ENCODE results near the gene OR5D18. TPM values are rescaled to one million over a fixed set of nuclear protein-coding genes. Genes with fewer than 3 reads are reported as not detected.

The OR5D18 gene
- not detected for total RNA-seq

DNA sequence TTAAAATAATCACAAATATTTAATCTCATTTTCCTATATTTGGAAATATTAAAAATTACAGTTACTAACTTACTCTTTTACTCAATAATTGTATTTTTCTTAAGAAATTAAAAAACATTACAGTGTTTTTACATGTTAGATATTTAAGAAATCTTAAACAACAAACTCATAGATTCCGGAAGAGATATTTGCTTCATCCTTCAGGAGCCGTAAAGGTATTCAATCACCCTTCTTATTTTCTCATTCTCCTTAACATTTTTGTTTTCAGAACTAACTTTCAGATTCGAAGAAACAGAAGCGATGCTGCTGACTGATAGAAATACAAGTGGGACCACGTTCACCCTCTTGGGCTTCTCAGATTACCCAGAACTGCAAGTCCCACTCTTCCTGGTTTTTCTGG, at the start of gene OR5D18:
Gene OR5D18, plus strand, starts transcription at position 301 of the 400 bp plus-strand sequence. Its CDS starts 0 bp downstream, at position 301.
- no peaks in the 10 kb centered on the region for H3K27me3 ChIP-seq
- TF ChIP-seq, protein P1, sequence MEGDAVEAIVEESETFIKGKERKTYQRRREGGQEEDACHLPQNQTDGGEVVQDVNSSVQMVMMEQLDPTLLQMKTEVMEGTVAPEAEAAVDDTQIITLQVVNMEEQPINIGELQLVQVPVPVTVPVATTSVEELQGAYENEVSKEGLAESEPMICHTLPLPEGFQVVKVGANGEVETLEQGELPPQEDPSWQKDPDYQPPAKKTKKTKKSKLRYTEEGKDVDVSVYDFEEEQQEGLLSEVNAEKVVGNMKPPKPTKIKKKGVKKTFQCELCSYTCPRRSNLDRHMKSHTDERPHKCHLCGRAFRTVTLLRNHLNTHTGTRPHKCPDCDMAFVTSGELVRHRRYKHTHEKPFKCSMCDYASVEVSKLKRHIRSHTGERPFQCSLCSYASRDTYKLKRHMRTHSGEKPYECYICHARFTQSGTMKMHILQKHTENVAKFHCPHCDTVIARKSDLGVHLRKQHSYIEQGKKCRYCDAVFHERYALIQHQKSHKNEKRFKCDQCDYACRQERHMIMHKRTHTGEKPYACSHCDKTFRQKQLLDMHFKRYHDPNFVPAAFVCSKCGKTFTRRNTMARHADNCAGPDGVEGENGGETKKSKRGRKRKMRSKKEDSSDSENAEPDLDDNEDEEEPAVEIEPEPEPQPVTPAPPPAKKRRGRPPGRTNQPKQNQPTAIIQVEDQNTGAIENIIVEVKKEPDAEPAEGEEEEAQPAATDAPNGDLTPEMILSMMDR (IDR thresholded peaks at IDR 0.05) = no peak
- TF ChIP-seq POLR2A (IDR thresholded peaks at IDR 0.05) = no peak
- TF ChIP-seq POLR2AphosphoS5 (IDR thresholded peaks at IDR 0.05) = no peak
- no peak within 1 kb of the TSS for H3K4me3 ChIP-seq
- no peaks in the 10 kb centered on the region for H3K4me1 ChIP-seq
- H3K36me3 ChIP-seq = no peaks in the 10 kb centered on the region
- H3K9me3 ChIP-seq = peaks cover 0 to 5% of the 10 kb centered on the region in 2 donors
- intact Hi-C loops (cut with DNase I; ENCODE audit: low total_unique reads) = no loop called here
- H3K27ac ChIP-seq = no peak within 1 kb of the TSS
- no peak for DNase-seq (ENCODE audit: low spot score in 2 of 2)

DNA sequence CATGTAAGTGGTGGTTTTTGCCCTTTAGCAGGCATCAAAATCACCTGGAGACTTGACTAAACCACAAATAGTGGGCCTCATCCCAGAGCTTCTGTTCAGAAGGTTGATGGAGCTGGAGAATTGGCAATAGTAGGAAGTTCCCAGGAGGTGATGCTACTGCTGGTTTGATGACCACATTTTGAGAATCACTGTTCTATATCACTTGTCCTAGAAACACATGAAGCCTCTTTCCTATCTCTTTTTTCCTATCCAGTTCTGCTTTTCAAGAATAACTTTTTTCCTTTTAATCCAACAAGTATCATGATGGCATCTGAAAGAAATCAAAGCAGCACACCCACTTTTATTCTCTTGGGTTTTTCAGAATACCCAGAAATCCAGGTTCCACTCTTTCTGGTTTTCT, 46.3 kb upstream of the OR5D18 start, which contains the start of gene OR5D13:
Gene OR5D13, plus strand, starts transcription at position 301 of the 400 bp plus-strand sequence. Its CDS starts 0 bp downstream, at position 301.
- no peak within 1 kb of the TSS for H3K27ac ChIP-seq
- no peak for TF ChIP-seq POLR2AphosphoS5 (IDR thresholded peaks at IDR 0.05)
- no peak for TF ChIP-seq POLR2A (IDR thresholded peaks at IDR 0.05)
- TF ChIP-seq, protein P1 (IDR thresholded peaks at IDR 0.05) = no peak
- H3K4me3 ChIP-seq = no peak within 1 kb of the TSS
- H3K36me3 ChIP-seq = no peaks in the 10 kb centered on the region
- DNase-seq (ENCODE audit: low spot score in 2 of 2) = no peak
- no peaks in the 10 kb centered on the region for H3K27me3 ChIP-seq
- H3K9me3 ChIP-seq = no peaks in the 10 kb centered on the region
- H3K4me1 ChIP-seq = no peaks in the 10 kb centered on the region
- intact Hi-C loops (cut with DNase I; ENCODE audit: low total_unique reads) = no loop called here

DNA sequence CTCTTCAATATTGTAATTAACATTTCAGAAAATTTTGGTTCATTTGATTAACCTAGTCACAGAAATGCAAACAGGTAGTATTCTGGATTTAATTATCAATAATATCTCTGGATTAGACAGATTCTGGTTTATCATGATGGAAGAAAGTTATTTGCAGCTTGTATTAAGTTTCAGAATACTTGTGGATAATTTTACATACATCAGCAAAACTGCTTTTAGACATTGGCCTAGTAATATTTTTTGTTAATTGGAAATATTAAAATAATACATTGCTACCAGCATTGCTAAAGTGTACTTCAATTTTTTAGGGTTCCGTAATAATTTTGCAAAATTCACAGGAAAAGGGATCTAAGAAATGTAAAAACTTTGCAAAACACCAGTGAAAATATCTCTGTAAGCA, 27.8 kb upstream of the OR5D18 start:
- H3K36me3 ChIP-seq = no peaks in the 10 kb centered on the region
- intact Hi-C loops (cut with DNase I; ENCODE audit: low total_unique reads) = no loop called here
- no peaks in the 10 kb centered on the region for H3K9me3 ChIP-seq
- H3K4me1 ChIP-seq = no peaks in the 10 kb centered on the region
- H3K27ac ChIP-seq = no peak overlapping the region
- H3K4me3 ChIP-seq = no peak overlapping the region
- DNase-seq (ENCODE audit: low spot score in 2 of 2) = no peak
- H3K27me3 ChIP-seq = no peaks in the 10 kb centered on the region
- TF ChIP-seq, protein P1 (IDR thresholded peaks at IDR 0.05) = no peak
- TF ChIP-seq POLR2AphosphoS5 (IDR thresholded peaks at IDR 0.05) = no peak
- no peak for TF ChIP-seq POLR2A (IDR thresholded peaks at IDR 0.05)

DNA sequence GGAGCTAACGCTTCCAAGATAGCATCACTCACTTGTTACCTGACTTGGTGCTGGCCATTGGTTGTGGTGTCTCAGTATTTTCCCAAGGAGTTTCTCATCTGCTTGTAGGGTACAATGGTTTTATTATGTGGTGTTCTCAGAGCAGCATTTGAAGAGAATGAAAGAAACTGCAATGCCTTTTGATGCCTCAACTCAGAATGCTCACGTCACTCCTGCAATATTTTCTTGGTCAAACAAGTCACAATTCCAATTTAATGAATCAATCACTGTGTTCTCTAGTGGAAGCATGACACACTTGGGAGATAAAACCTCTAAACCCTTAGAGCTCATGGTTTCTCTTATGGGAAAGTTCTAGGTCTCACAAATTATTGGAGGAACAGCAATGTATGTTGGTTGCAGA, 26.1 kb upstream of the OR5D18 start:
- no peaks in the 10 kb centered on the region for H3K9me3 ChIP-seq
- intact Hi-C loops (cut with DNase I; ENCODE audit: low total_unique reads) = no loop called here
- H3K4me1 ChIP-seq = no peaks in the 10 kb centered on the region
- no peak for DNase-seq (ENCODE audit: low spot score in 2 of 2)
- no peak overlapping the region for H3K4me3 ChIP-seq
- H3K27ac ChIP-seq = no peak overlapping the region
- no peak for TF ChIP-seq POLR2A (IDR thresholded peaks at IDR 0.05)
- TF ChIP-seq POLR2AphosphoS5 (IDR thresholded peaks at IDR 0.05) = no peak
- TF ChIP-seq, protein P1 (IDR thresholded peaks at IDR 0.05) = no peak
- H3K36me3 ChIP-seq = no peaks in the 10 kb centered on the region
- no peaks in the 10 kb centered on the region for H3K27me3 ChIP-seq

DNA sequence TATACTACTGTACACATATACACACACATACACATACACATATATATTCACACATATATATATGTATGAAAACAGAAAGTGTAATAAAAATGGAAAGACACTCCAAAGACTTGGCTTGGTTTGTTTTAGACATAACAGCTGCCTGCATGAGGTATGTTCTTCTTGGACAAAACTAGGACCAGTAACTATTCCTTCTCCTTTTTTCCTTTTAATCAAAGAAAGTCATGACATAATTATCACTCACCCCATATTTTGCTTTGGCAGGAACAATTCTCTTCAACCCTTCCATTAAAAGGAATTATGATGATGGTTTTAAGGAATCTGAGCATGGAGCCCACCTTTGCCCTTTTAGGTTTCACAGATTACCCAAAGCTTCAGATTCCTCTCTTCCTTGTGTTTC, 24.2 kb upstream of the OR5D18 start, which contains the start of gene OR5D14:
Gene OR5D14, plus strand, starts transcription at position 301 of the 400 bp plus-strand sequence. Its CDS starts 0 bp downstream, at position 301.
- intact Hi-C loops (cut with DNase I; ENCODE audit: low total_unique reads) = no loop called here

More for the DNA sequence above, 24.2 kb upstream of the OR5D18 start, which contains the start of gene OR5D14:
- no peak within 1 kb of the TSS for H3K4me3 ChIP-seq
- H3K27ac ChIP-seq = no peak within 1 kb of the TSS
- peaks cover 0 to 5% of the 10 kb centered on the region in 2 donors for H3K9me3 ChIP-seq
- no peak for DNase-seq (ENCODE audit: low spot score in 2 of 2)
- no peaks in the 10 kb centered on the region for H3K36me3 ChIP-seq
- TF ChIP-seq POLR2A (IDR thresholded peaks at IDR 0.05) (no peak), POLR2AphosphoS5 (IDR thresholded peaks at IDR 0.05) (no peak)
- TF ChIP-seq, protein P1 (IDR thresholded peaks at IDR 0.05) = no peak
- H3K4me1 ChIP-seq = no peaks in the 10 kb centered on the region
- no peaks in the 10 kb centered on the region for H3K27me3 ChIP-seq

All from breast epithelium (tissue), 4 donors.